ENCODE data around the gene RPL18.
"Not testable (repeated sequence)": the region's sequence is repeated elsewhere in the genome, so short reads cannot be mapped to it uniquely, and the experiment has no call there.

The RPL18 gene

DNA sequence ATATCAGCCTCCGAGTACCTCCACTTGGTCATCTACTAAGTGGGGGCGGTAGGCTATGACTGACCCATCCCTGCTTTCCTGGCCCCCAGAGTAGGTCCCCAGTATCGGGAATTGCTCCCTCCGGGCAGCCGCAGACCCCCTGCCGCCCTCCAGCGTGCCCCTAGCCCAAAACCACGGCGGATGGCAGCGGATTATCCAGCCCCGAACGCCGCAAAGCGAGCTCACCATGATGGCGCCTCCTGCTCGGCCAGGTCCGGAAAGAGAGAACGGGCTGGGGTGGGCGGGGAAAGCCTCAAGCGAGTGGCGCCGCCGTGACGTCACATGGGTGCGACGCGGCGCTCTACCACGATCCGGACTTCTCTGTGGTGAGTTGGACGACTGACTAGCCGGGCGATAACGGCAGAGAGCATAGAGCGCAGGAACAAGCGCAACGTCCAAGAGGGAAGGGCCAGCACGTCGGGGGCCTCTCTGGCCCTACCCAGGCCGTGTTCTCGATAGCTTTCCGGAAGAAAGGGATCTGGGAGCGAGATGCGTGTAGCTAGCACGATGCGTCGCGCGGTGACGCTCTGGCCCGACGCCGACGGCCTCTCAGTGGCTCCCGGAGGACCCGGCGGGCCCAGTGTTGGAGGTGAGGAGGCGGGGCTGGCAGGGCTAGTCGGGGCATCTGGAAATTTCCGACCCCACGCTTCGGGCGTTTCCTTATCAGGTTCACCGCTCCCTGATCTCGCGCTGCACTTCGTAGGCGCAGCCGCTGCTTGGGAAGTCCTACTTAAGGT is at the start of gene RPL18, which contains the start of gene SPHK2:
RPL18 (minus strand) TSS at position 263 of the 776 bp plus-strand sequence; CDS start at position 228, 35 bp downstream.
SPHK2 (plus strand) TSS at position 591 of the 776 bp plus-strand sequence. CDS start 1,009 bp downstream, outside the sequence.
- DNase-seq (ENCODE audit: low spot score): peak; percentile 98

- no peak for DNase-seq (ENCODE audit: low spot score)
Observed at GRCh38 chr19:48668761-48669160, 49.8 kb upstream of the RPL18 start.

DNA sequence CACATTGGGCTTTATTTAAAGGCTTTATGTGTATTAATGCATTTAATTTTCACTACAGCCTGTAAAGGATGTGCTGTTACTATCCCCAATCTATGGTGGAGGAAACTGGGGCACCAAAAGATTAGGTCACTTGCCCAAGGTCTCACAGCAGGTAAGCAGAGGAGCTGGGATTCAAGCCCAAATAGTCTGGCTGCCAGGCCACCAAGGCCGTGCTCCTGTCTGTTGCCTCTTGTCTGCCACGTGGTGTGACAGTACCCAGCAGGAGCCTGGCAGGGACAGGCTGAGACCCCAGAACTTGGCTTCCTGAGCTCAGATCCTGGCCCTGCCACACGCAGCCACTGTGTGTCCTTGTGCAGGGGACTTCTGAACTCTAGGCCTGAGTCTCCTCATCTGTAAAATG is 49.4 kb upstream of the RPL18 start:
- no peak for DNase-seq (ENCODE audit: low spot score)

- DNase-seq (ENCODE audit: low spot score): no peak
Observed at GRCh38 chr19:48665786-48666185, 46.8 kb upstream of the RPL18 start.

DNA sequence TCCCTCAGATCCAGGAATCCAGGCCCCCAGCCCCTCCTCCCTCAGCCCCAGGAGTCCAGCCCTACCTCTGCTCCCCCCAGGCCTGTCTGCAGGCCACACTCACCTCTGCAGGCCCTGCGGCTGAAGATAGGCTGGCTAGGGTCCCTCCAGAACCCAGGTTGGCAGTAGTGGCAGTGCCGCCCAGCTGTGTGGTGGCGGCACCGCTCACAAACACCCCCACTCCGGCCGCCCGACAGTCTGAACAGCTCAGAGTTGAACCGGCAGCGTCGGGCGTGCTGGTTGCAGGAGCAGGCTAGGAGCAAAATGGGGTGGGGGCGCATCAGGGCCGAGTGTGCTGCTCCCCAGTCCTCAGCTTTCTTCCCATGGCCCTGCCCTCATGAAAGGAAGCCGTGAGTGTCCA is 45.5 kb upstream of the RPL18 start:
- peak; percentile 6 for DNase-seq (ENCODE audit: low spot score)

DNA sequence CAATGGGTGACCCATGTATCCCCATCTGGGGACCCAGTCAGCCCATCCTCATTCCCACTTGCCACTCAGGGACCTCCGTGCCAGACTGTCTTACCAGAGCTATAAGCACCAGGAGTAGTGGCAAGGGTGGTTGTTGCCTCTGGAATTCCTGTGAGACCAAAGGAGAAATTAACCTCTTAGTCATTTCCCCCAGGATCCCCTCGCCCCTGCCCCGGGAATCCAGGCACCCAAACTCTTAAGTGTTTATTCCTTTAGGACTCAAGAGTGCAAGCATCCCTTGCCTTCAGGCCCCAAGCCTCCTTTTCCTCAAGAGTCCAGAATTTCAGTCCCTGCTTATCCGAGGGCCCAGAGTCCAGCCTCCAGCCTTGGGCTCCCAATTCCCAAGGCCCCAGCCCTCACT is 44.7 kb upstream of the RPL18 start:
- DNase-seq (ENCODE audit: low spot score): peak; percentile 8

DNA sequence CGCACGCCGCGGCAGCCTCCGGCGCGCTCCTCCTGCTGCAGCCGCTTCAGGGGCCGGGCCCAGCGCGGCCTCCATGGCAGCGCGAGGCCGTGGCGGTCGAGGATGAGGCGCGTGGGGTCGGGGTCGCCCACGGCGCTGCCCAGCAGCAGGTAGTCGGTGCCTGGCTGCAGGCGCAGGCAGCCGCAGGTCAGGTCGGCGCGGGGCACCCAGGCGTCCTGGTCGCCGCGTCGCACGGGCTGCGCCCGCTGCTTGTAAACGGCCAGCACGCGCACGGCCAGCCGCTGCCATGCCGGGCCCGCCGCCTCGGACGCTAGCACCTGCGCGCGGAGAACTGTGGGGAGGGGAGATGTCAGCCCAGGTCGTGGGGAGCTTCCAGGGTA is 42.7 kb upstream of the RPL18 start:
- DNase-seq (ENCODE audit: low spot score): peak; percentile 19

DNA sequence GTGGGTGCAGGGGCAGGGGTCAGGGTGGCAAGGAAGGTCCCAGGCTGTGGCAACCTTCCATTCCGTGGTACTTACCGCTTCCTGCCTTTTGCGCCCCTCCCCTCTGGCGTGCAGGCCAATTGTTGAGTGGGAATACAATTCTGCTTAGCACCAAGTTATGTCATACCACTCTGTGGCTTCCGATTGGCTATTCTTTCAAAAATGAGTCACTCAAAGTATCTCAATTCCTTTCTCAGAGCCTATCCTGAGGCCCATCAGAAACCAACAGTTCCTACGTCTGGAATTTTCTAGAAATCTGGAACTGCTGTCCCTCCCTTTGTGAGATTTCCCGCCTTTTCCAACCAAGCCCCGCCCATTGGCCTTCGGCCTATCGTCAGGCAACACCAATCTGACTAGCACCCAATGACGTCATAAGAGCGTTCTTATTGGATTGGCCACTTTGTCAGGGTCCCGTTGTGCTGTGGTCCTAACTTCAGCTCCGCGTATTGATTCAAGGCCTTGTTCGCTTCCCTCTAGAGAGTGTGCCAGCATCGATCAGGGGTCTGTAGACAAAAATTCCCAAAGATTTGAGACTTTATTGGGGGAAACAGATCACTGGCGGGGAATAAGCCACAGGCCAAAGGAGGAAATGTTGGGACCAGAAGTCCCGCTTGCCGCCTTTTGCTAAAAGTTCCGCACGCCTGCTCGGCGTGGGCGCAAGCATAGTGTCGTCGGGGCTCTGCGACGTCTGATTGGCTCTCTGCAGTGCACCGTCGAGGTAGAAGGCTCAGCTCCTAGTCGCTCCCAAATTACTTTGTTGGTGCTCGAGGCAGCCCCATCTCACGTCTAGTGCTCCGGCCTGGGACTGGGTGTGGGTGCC is 42.1 kb upstream of the RPL18 start:
- DNase-seq (ENCODE audit: low spot score): peak; percentile 94

DNA sequence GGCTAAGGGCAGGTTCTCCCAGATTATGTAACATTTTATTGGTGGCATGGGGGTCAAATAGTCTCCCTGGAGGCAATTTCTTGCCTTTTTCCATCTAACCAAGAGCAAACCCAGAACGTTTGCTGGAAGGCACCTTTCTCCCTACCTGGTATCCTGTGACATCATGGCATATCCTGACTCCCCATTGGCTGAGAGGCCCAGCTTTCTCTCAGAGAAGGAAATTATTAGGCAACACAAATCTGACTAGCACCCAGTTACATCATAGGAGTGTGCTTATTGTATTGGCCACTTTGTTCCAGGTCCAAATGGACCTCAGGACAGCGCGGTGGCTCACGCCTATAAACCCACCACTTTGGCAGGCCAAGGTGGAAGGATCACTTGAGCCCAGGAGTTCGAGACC is 40.8 kb upstream of the RPL18 start:
- DNase-seq (ENCODE audit: low spot score): peak; percentile 44

- DNase-seq (ENCODE audit: low spot score): no peak
Observed at GRCh38 chr19:48658483-48658882, 39.5 kb upstream of the RPL18 start.

DNA sequence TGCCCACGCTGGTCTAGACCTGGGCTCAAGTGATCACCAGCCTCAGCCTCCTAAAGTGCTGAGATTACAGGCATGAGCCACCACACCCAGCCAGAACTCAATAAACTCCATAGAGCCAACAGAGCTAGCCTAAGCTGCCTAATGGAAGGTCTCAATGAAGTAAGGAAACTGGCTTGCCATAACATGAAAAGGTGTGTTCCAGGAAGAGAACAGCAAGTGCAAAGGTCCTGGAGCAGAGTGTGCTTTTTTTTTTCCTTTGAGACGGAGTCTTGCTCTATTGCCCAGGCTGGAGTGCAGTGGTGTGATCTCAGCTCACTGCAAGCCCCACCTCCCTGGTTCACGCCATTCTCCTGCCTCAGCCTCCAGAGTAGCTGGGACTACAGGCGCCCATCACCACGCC is 38.9 kb upstream of the RPL18 start:
- not testable (repeated sequence) for DNase-seq (ENCODE audit: low spot score)

DNA sequence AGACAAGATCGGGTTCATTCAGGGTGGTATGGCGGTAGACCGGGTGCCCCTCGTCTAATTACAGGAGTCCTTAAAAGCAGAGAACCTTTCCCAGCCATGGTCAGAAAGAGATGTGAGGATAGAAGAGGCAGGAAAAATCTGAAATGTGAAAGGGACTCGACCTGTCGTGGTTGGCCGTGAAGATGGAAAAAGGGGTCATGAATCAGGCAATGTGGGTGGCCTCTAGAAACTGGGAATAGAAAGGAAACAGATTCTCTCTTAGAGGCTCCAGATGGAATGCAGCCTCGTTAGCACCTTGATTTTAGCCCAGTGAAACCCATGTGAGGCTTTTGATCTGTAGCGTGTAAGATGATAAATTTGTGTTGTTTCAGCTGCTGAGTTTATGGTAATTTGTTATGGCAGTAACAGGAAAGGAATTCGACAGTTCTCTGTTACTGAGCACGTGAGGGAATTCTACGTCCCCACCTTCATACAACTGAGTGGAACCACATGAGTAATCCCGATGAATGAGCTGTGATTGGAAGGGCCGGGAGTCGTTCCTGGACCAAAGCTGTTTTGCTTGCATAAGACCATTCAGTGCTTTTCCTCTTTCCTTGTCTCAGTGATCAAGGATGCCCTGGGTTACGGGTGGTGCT is 38.0 kb upstream of the RPL18 start:
- DNase-seq (ENCODE audit: low spot score): peak; percentile 18

DNA sequence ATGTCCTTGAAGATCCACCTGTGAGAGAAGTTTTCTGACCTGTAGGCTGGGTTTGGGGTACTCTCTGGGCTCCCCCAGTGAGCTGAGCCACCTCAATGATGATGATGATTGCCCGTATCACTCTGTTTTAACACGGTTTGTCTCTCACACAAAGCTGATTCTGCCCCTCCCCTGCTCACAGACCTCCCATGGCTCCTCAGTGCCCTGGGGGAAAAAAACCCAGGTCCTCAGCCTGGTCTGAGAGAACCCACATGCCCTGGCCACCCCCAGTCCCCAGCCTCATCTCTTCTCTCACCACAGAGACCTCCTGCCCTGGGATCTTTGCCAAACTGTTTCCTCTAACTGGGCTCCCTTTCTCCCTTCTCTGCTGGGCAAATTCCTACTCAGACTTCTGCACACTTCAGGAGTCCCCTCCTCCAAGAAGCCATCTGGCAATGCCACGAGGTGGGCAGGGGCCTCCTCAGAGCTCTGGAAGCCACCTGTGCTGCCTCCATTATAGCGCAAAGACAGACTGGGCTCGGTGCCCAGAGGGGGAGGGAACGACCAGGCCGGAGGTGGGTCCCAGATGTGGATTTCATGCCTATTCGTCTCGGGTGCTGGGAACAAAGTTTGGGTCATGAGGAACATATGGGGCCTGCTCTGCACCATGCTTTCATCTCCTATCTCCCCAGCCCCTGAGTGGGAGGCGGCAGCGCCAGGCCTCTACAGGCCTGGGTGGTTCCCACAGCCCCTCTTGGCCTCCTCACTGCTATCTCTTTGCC is 35.5 kb upstream of the RPL18 start:
- no peak for DNase-seq (ENCODE audit: low spot score)

GRCh38 chr19:48651683-48652048 is 32.7 kb upstream of the RPL18 start:
- no peak for DNase-seq (ENCODE audit: low spot score)

GRCh38 chr19:48650974-48651682 is 32.1 kb upstream of the RPL18 start:
- DNase-seq (ENCODE audit: low spot score): no peak

DNA sequence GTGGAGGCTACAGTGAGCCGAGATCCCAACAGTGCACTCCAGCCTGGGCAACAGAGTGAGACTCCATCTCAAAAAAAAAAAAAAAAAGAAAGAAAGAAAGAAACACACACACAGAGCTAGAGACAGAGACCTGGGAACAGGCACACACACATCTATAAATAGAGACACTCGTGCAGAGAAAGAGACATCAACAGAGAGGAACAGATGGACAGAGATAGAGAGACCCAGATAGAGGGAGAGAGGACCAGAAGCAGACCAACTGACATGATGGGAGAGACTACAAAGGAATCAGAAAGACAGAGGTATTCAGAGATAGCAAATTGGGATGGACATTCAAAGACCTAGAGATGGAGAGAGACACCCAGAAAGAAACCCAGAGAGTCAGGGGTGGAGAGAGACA is 29.2 kb upstream of the RPL18 start:
- DNase-seq (ENCODE audit: low spot score): no peak

- DNase-seq (ENCODE audit: low spot score): peak; percentile 90
Observed at GRCh38 chr19:48646722-48647216, 27.8 kb upstream of the RPL18 start.

DNA sequence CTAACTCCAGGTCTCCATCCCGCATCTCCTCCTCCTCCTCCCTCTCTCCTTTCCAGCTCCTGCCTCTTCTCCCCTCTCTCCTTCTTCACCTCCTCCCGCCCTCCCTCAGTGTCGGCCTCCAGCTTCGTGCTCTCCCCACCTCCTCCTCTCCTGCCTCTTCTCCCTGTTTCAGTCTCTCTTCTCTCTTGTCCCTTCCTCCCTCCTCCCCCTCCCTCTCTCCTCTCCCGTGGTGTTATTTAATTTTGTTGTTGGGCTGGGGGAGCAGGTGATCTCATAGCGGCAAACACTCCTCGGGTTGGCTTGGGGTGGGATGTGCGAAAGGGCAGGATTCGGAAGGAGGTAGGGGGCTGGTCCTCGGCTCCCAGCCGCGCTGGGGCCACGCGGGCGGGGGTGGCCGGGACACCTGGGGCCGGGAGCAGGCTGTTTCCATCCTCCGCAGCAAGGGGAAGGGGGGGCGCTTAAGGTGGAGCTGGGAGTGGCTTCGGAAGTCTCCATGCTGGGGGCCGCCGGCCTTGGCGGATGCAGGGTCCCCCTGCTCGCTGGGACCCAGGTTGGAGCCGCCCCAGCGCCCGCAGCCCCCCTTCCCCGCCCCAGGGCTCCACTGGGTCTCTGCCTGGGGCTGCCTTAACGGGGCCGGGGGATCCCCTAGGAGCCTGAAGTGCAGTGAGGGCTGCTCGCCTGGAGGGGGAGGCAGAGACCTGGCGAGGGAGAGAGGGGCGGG is 27.2 kb upstream of the RPL18 start, which contains the start of gene CA11:
CA11 (minus strand) TSS at position 187 of the 721 bp plus-strand sequence. CDS start 555 bp downstream, outside the sequence.
- peak; percentile 59 for DNase-seq (ENCODE audit: low spot score)

DNA sequence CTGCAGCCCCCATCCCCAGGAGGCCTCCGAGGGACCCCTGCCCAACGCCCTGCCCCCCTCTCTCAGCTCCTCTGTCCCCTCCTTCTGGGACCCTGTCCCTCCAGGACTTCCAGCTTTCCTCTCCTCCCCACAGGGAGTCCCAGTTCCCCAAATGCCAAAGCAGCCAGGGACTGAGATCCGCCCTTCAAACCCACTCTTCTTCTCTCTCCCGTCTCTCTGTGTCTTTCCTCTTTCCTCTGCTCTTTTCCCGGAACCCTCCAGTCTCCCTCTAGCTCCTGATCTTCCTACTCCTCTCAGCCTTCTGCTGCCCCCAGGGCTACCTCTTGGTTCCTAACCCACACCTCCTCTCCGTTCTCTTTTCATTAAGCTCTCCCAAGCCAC is 26.6 kb upstream of the RPL18 start:
- no peak for DNase-seq (ENCODE audit: low spot score)
